ENCODE data around the gene MCRIP1. TPM values are rescaled to one million over a fixed set of nuclear protein-coding genes. Genes with fewer than 3 reads are reported as not detected.

The MCRIP1 gene
- total and polyA plus RNA-seq, 7 donors, result 20.5 to 187 (median 45.1) TPM

- no peaks in the 10 kb centered on the region for H3K9me3 ChIP-seq
- ATAC-seq, result peak; percentile 32 to 78 (median 48)
- H3K4me3 ChIP-seq, result peak overlapping the region; percentile 74
- H3K4me1 ChIP-seq, result peaks cover 33% of the 10 kb centered on the region
- TF ChIP-seq CTCF (IDR thresholded peaks at IDR 0.05), result peak; percentile 18
- peak overlapping the region; percentile 99 for H3K27ac ChIP-seq
- intact Hi-C loops (cut with DNase I), result loop anchor here in 1 of 2 donors (5.0 kb wide), 1 partner anchor 51 kb away; no protein-coding TSS in a partner anchor
- 0 to 1% (median 1%) methylated on average over 68 to 86 of the region's 86 CpGs for WGBS, 3 donors
- peaks cover 0 to 37% of the 10 kb centered on the region in 2 donors for H3K36me3 ChIP-seq (ENCODE audit: insufficient read depth in 1 of 2, low read depth in 1 of 2)
- peak; percentile 96 to 98 for DNase-seq
- no peaks in the 10 kb centered on the region for H3K27me3 ChIP-seq (ENCODE audit: insufficient read depth in 3 of 3, low read length in 2 of 3)
These were observed 38.5 kb upstream of the MCRIP1 start for GRCh38 chr17:81871387-81872230.

- Histone ChIP-seq H3K27ac (peak within 1 kb of the TSS; percentile 99), H3K9me3 (no peaks in the 10 kb centered on the region), H3K27me3 (ENCODE audit: insufficient read depth in 3 of 3, low read length in 2 of 3) (no peaks in the 10 kb centered on the region), H3K36me3 (ENCODE audit: insufficient read depth in 1 of 2, low read depth in 1 of 2) (peaks cover 0 to 39% of the 10 kb centered on the region in 2 donors), H3K4me1 (peaks cover 39% of the 10 kb centered on the region), H3K4me3 (peak within 1 kb of the TSS; percentile 74)
- intact Hi-C loops (cut with DNase I), result loop anchor here in 1 of 2 donors (5.0 kb wide), 1 partner anchor 51 kb away; no protein-coding TSS in a partner anchor
- 0 to 2% (median 1%) methylated on average over 20 to 63 of the region's 64 CpGs for WGBS, 3 donors
- DNase-seq (no peak), ATAC-seq (peak in 3 of 4 donors; percentile 73 to 78 (median 74))
- no peak for TF ChIP-seq CTCF (IDR thresholded peaks at IDR 0.05)
These were observed 37.9 kb upstream of the MCRIP1 start, which contains the start of gene ARHGDIA for GRCh38 chr17:81870981-81871386. Gene ARHGDIA, minus strand, starts transcription at chr17:81871337. Its CDS starts 1,407 bp downstream, at chr17:81869930.

GRCh38 chr17:81870131-81870980, 37.3 kb upstream of the MCRIP1 start:
- peak overlapping the region; percentile 99 for H3K27ac ChIP-seq
- peaks cover 41% of the 10 kb centered on the region for H3K4me1 ChIP-seq
- H3K4me3 ChIP-seq, result peak overlapping the region; percentile 74
- no peaks in the 10 kb centered on the region for H3K27me3 ChIP-seq (ENCODE audit: insufficient read depth in 3 of 3, low read length in 2 of 3)
- ATAC-seq, result peak in 1 of 4 donors; percentile 4
- peaks cover 0 to 42% of the 10 kb centered on the region in 2 donors for H3K36me3 ChIP-seq (ENCODE audit: insufficient read depth in 1 of 2, low read depth in 1 of 2)
- intact Hi-C loops (cut with DNase I), result loop anchor here in 1 of 2 donors (5.0 kb wide), 1 partner anchor 52 kb away; no protein-coding TSS in a partner anchor
- 5 to 9% (median 8%) methylated on average over 27 to 63 of the region's 65 CpGs for WGBS, 3 donors
- no peaks in the 10 kb centered on the region for H3K9me3 ChIP-seq
- no peak for TF ChIP-seq CTCF (IDR thresholded peaks at IDR 0.05)
- peak in 1 of 2 donors; percentile 53 for DNase-seq

GRCh38 chr17:81869221-81870130, 36.4 kb upstream of the MCRIP1 start:
- no peaks in the 10 kb centered on the region for H3K27me3 ChIP-seq (ENCODE audit: insufficient read depth in 3 of 3, low read length in 2 of 3)
- H3K9me3 ChIP-seq, result no peaks in the 10 kb centered on the region
- 31 to 39% (median 33%) methylated on average over 51 to 52 of the region's 52 CpGs for WGBS, 3 donors
- intact Hi-C loops (cut with DNase I), result loop anchor here in 1 of 2 donors (2.0 to 5.0 kb wide), 3 partner anchors 53 to 151 kb away; partner anchors contain the start of gene PYCR1
- peak in 1 of 2 donors; percentile 57 for DNase-seq
- H3K4me1 ChIP-seq, result peaks cover 41% of the 10 kb centered on the region
- TF ChIP-seq CTCF (IDR thresholded peaks at IDR 0.05), result peak; percentile 92
- H3K27ac ChIP-seq, result peak overlapping the region; percentile 99
- peak overlapping the region; percentile 74 for H3K4me3 ChIP-seq
- ATAC-seq, result peak; percentile 31 to 45 (median 38)
- H3K36me3 ChIP-seq (ENCODE audit: insufficient read depth in 1 of 2, low read depth in 1 of 2), result peaks cover 0 to 49% of the 10 kb centered on the region in 2 donors
